Breast epithelium (tissue), 3 donors: Measurements from ENCODE around the gene AGAP1.

Experiments used
- CTCF ChIP-seq, 3 donors: fragments of 450-650 bp; IDR thresholded peaks; one replicate each; pipeline ENCODE4 v1.5.1; 2016 to 2017; ENCODE audit warnings: antibody characterized with exemption in 3 of 3, mild to moderate bottlenecking in 3 of 3, moderate library complexity in 3 of 3
- POLR2A ChIP-seq: fragments of 450-650 bp; IDR thresholded peaks from one replicate; pipeline ENCODE4 v1.6.1; 2016; ENCODE audit warnings: antibody characterized with exemption, mild to moderate bottlenecking, moderate library complexity

- TF ChIP-seq POLR2A (no peak), CTCF (IDR thresholded peaks at IDR 0.05) (no peak)
Observed at GRCh38 chr2:235556901-235557300, 63.1 kb downstream of the AGAP1 start.
